HepG2 (cell line): Measurements from ENCODE around the gene EMILIN1. TPM values are rescaled to one million over a fixed set of nuclear protein-coding genes. Genes with fewer than 3 reads are reported as not detected.

Source experiments
- CEBPG ChIP-seq: IDR thresholded peaks from 2 replicates; pipeline ENCODE4 v1.6.1; 2016
- DMAP1 ChIP-seq: IDR thresholded peaks from 2 replicates; pipeline ENCODE4 v1.6.1; 2016
- ELF1 ChIP-seq: sonication (generic); formaldehyde crosslinking; IDR thresholded peaks from 2 replicates; pipeline ENCODE4 v1.4.0; 2020; ENCODE audit warnings: missing genetic modification reagents
- IKZF4 ChIP-seq: sonication (generic); formaldehyde crosslinking; IDR thresholded peaks from 2 replicates; pipeline ENCODE4 v1.5.1; 2020; ENCODE audit warnings: borderline replicate concordance, mild to moderate bottlenecking, low read depth, missing genetic modification reagents; ENCODE audit errors: not compliant biosample characterization
- MAFG ChIP-seq: sonication (generic); formaldehyde crosslinking; IDR thresholded peaks from 2 replicates; pipeline ENCODE4 v1.5.1; 2020; ENCODE audit warnings: mild to moderate bottlenecking, missing genetic modification reagents
- POGZ ChIP-seq: sonication (generic); formaldehyde crosslinking; IDR thresholded peaks from 2 replicates; pipeline ENCODE4 v1.4.0; 2020; ENCODE audit warnings: mild to moderate bottlenecking, missing genetic modification reagents
- PPARG ChIP-seq: conservative IDR thresholded peaks from 2 replicates; pipeline ENCODE4 v1.6.1; 2016; ENCODE audit warnings: missing biosample characterization, missing genetic modification reagents
- SAP130 ChIP-seq: IDR thresholded peaks from 2 replicates; pipeline ENCODE4 v1.6.1; 2016; ENCODE audit warnings: low read depth
- SP140L ChIP-seq: sonication (generic); formaldehyde crosslinking; IDR thresholded peaks from 2 replicates; pipeline ENCODE4 v1.4.0; 2020; ENCODE audit warnings: missing genetic modification reagents, borderline replicate concordance
- SYNCRIP ChIP-seq: fragments of 200-400 bp; formaldehyde crosslinking; IDR thresholded peaks from 2 replicates; pipeline ENCODE4 v1.6.1; 2018; ENCODE audit warnings: mild to moderate bottlenecking, low read depth, low read length; ENCODE audit not compliant: insufficient read depth
- ZBTB20 ChIP-seq: sonication (generic); formaldehyde crosslinking; IDR thresholded peaks from 2 replicates; pipeline ENCODE4 v1.8.1; 2023; ENCODE audit warnings: missing genetic modification reagents, low read depth, mild to moderate bottlenecking, borderline replicate concordance
- ZFAT ChIP-seq: sonication (generic); formaldehyde crosslinking; conservative IDR thresholded peaks from 2 replicates; pipeline ENCODE4 v1.8.1; 2023; ENCODE audit warnings: missing genetic modification reagents, inconsistent platforms
- ZNF281 ChIP-seq: sonication (generic); formaldehyde crosslinking; IDR thresholded peaks from 2 replicates; pipeline ENCODE4 v1.4.0; 2020; ENCODE audit warnings: missing genetic modification reagents, borderline replicate concordance
- ZNF430 ChIP-seq: sonication (generic); formaldehyde crosslinking; IDR thresholded peaks from 2 replicates; pipeline ENCODE4 v1.9.0; 2021; ENCODE audit warnings: mild to moderate bottlenecking, missing genetic modification reagents
- ZNF543 ChIP-seq: sonication (generic); formaldehyde crosslinking; IDR thresholded peaks from 2 replicates; pipeline ENCODE4 v1.4.0; 2020; ENCODE audit warnings: mild to moderate bottlenecking, missing genetic modification reagents
- ZNF766 ChIP-seq: sonication (generic); formaldehyde crosslinking; IDR thresholded peaks from 2 replicates; pipeline ENCODE4 v1.5.0; 2020; ENCODE audit warnings: missing genetic modification reagents, borderline replicate concordance
- ZNF782 ChIP-seq: sonication (generic); formaldehyde crosslinking; IDR thresholded peaks from 2 replicates; pipeline ENCODE4 v1.4.0; 2020; ENCODE audit warnings: missing genetic modification reagents, mild to moderate bottlenecking, borderline replicate concordance
- ZZZ3 ChIP-seq: sonication (generic); formaldehyde crosslinking; IDR thresholded peaks from 2 replicates; pipeline ENCODE4 v1.4.0; 2020; ENCODE audit warnings: missing genetic modification reagents, mild to moderate bottlenecking, borderline replicate concordance
- polyA plus RNA-seq, 8 experiments: library from polyadenylated mRNA; depleted of rRNA in 3 of 8; stranded (reverse) in 7 of 8; unstranded in 1 of 8; fragments of >200 nt; fragmentation: Illumina TruSeq in 4 of 8; extraction: Trizol in 4 of 8; gene quantifications; 2 replicates each; pipeline versions ENCODE4 v1.2.1 to v1.2.3, GENCODE V29; 2011 to 2016; ENCODE audit warnings: low read depth in 4 of 8, missing spikeins in 1 of 8, mixed read lengths in 1 of 8; ENCODE audit not compliant: insufficient read depth in 1 of 8
- total RNA-seq, 5 experiments: library from RNA; depleted of rRNA; stranded (reverse); fragments of >200 nt; fragmentation: Illumina TruSeq; extraction: Trizol; gene quantifications; 2 replicates each; pipeline ENCODE4 v1.2.3, GENCODE V29; 2016; ENCODE audit warnings: low read depth in 1 of 5
- TF ChIP-seq, protein P1 (sequence below): sonication (generic); formaldehyde crosslinking; IDR thresholded peaks from 2 replicates; pipeline ENCODE4 v1.8.1; 2023; ENCODE audit warnings: mild to moderate bottlenecking, inconsistent platforms, moderate library complexity, missing genetic modification reagents, borderline replicate concordance
- TF ChIP-seq, protein P2 (sequence below): sonication (generic); formaldehyde crosslinking; IDR thresholded peaks from 2 replicates; pipeline ENCODE4 v1.4.0; 2020; ENCODE audit warnings: missing genetic modification reagents
- TF ChIP-seq, protein P3 (sequence below): IDR thresholded peaks from 2 replicates; pipeline ENCODE4 v1.6.1; 2016; ENCODE audit warnings: low read depth, control low read depth
- TF ChIP-seq, protein P4 (sequence below): IDR thresholded peaks from 2 replicates; pipeline ENCODE4 v1.6.1; 2012; ENCODE audit warnings: inconsistent platforms
- TF ChIP-seq, protein P5 (sequence below): IDR thresholded peaks from 2 replicates; pipeline ENCODE4 v1.6.1; 2016; ENCODE audit warnings: control low read depth

The EMILIN1 gene
- total and polyA plus RNA-seq, 2 of the 13 experiments (the other 11 are each of a cell fraction or from before 2014, with no cell fraction given), result 8.1 to 9.7 TPM

- no peak for TF ChIP-seq IKZF4
- TF ChIP-seq, protein P1, sequence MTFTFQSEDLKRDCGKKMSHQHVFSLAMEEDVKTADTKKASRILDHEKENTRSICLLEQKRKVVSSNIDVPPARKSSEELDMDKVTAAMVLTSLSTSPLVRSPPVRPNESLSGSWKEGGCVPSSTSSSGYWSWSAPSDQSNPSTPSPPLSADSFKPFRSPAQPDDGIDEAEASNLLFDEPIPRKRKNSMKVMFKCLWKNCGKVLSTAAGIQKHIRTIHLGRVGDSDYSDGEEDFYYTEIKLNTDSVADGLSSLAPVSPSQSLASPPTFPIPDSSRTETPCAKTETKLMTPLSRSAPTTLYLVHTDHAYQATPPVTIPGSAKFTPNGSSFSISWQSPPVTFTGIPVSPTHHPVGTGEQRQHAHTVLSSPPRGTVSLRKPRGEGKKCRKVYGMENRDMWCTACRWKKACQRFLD (CRISPR knock-in tag), result no peak
- TF ChIP-seq ZFAT, result no peak
- TF ChIP-seq SAP130 (CRISPR knock-in tag), result peak; percentile 34; the same call in 1 of the 2 replicates
- no peak for TF ChIP-seq ZNF782 (CRISPR knock-in tag)
- TF ChIP-seq, protein P2, sequence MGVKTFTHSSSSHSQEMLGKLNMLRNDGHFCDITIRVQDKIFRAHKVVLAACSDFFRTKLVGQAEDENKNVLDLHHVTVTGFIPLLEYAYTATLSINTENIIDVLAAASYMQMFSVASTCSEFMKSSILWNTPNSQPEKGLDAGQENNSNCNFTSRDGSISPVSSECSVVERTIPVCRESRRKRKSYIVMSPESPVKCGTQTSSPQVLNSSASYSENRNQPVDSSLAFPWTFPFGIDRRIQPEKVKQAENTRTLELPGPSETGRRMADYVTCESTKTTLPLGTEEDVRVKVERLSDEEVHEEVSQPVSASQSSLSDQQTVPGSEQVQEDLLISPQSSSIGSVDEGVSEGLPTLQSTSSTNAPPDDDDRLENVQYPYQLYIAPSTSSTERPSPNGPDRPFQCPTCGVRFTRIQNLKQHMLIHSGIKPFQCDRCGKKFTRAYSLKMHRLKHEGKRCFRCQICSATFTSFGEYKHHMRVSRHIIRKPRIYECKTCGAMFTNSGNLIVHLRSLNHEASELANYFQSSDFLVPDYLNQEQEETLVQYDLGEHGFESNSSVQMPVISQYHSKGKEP (CRISPR knock-in tag), result no peak
- no peak for TF ChIP-seq ZZZ3 (CRISPR knock-in tag)
- TF ChIP-seq, protein P3, sequence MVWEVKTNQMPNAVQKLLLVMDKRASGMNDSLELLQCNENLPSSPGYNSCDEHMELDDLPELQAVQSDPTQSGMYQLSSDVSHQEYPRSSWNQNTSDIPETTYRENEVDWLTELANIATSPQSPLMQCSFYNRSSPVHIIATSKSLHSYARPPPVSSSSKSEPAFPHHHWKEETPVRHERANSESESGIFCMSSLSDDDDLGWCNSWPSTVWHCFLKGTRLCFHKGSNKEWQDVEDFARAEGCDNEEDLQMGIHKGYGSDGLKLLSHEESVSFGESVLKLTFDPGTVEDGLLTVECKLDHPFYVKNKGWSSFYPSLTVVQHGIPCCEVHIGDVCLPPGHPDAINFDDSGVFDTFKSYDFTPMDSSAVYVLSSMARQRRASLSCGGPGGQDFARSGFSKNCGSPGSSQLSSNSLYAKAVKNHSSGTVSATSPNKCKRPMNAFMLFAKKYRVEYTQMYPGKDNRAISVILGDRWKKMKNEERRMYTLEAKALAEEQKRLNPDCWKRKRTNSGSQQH (CRISPR knock-in tag), result no peak
- TF ChIP-seq, protein P4, sequence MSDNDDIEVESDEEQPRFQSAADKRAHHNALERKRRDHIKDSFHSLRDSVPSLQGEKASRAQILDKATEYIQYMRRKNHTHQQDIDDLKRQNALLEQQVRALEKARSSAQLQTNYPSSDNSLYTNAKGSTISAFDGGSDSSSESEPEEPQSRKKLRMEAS, result peak; percentile 49; the same call in 1 of the 2 replicates
- no peak for TF ChIP-seq POGZ (CRISPR knock-in tag)
- TF ChIP-seq ZNF766, result no peak
- no peak for TF ChIP-seq ZNF543 (CRISPR knock-in tag)
- TF ChIP-seq SYNCRIP, result no peak
- peak; percentile 50; the same call in 1 of the 2 replicates for TF ChIP-seq CEBPG
- TF ChIP-seq ZNF281 (CRISPR knock-in tag), result no peak
- no peak for TF ChIP-seq PPARG (CRISPR knock-in tag)
- no peak for TF ChIP-seq MAFG (CRISPR knock-in tag)
- TF ChIP-seq, protein P5, sequence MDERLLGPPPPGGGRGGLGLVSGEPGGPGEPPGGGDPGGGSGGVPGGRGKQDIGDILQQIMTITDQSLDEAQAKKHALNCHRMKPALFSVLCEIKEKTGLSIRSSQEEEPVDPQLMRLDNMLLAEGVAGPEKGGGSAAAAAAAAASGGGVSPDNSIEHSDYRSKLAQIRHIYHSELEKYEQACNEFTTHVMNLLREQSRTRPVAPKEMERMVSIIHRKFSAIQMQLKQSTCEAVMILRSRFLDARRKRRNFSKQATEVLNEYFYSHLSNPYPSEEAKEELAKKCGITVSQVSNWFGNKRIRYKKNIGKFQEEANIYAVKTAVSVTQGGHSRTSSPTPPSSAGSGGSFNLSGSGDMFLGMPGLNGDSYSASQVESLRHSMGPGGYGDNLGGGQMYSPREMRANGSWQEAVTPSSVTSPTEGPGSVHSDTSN (CRISPR knock-in tag), result 0 out of 2 replicates have a peak, but pooled peaks have one; percentile 14
- TF ChIP-seq SP140L (CRISPR knock-in tag), result no peak
- no peak for TF ChIP-seq DMAP1
- TF ChIP-seq ZBTB20 (CRISPR knock-in tag), result no peak
- TF ChIP-seq ELF1, result no peak
- no peak for TF ChIP-seq ZNF430 (CRISPR knock-in tag)
Observed at GRCh38 chr2:27126252-27126710, 47.9 kb downstream of the EMILIN1 start (continued).
